Measurements from ENCODE around the gene CLN5.

DNA sequence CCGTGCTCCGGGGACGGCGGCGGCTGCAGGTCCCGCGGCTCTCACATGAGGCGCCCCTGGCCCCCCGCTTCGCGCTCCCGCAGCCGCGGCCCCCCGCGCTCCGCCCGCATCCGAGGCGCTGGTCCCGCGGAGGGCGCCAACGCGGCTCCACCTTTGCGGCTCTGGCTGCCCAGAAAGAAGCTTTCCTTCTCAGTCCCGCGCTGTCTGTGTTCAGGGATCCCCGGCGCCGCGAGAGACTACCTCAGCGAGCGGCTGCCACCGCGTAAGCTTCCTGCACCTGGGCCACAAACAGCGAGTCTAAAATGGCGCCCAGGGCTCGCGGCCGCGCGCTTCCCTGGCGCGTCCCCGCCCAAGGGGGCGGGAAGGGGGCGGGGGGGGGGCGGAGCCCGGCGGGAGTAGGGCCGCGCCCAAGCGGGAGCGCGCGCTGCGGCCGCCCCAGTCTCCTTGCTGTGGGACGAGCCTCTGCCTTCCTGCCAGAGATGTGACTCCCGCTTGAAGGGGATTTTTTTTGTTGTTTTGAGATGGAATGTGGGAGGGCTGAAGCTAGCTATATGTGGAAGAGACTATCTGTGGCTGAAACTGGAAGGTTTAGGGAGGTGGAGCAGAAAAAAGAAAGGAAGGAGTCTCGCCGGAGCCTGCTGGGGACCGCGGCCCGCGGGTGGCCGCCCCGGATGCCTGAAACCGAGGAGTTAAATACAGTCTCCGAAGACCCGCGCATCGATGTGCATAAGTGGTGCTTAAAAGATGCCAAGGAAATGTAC lies 35.2 kb downstream of the CLN5 start, which contains the start of gene FBXL3:
- TF ChIP-seq, protein P1, sequence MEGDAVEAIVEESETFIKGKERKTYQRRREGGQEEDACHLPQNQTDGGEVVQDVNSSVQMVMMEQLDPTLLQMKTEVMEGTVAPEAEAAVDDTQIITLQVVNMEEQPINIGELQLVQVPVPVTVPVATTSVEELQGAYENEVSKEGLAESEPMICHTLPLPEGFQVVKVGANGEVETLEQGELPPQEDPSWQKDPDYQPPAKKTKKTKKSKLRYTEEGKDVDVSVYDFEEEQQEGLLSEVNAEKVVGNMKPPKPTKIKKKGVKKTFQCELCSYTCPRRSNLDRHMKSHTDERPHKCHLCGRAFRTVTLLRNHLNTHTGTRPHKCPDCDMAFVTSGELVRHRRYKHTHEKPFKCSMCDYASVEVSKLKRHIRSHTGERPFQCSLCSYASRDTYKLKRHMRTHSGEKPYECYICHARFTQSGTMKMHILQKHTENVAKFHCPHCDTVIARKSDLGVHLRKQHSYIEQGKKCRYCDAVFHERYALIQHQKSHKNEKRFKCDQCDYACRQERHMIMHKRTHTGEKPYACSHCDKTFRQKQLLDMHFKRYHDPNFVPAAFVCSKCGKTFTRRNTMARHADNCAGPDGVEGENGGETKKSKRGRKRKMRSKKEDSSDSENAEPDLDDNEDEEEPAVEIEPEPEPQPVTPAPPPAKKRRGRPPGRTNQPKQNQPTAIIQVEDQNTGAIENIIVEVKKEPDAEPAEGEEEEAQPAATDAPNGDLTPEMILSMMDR (IDR thresholded peaks at IDR 0.05) = peak in 1 of 6 experiments; percentile 12
- TF ChIP-seq POLR2A (IDR thresholded peaks at IDR 0.05) = peak; percentile 52 to 77

Data from adrenal gland (tissue), 5 donors.